ENCODE measurements around the gene CKAP2L. TPM values are rescaled to one million over a fixed set of nuclear protein-coding genes. Genes with fewer than 3 reads are reported as not detected.

The CKAP2L gene
- total and polyA plus RNA-seq, 9 of the 15 experiments (the other 6 are each of a cell fraction or from before 2014, with no cell fraction given), result 10.4 to 21.9 (median 14.2) TPM

DNA sequence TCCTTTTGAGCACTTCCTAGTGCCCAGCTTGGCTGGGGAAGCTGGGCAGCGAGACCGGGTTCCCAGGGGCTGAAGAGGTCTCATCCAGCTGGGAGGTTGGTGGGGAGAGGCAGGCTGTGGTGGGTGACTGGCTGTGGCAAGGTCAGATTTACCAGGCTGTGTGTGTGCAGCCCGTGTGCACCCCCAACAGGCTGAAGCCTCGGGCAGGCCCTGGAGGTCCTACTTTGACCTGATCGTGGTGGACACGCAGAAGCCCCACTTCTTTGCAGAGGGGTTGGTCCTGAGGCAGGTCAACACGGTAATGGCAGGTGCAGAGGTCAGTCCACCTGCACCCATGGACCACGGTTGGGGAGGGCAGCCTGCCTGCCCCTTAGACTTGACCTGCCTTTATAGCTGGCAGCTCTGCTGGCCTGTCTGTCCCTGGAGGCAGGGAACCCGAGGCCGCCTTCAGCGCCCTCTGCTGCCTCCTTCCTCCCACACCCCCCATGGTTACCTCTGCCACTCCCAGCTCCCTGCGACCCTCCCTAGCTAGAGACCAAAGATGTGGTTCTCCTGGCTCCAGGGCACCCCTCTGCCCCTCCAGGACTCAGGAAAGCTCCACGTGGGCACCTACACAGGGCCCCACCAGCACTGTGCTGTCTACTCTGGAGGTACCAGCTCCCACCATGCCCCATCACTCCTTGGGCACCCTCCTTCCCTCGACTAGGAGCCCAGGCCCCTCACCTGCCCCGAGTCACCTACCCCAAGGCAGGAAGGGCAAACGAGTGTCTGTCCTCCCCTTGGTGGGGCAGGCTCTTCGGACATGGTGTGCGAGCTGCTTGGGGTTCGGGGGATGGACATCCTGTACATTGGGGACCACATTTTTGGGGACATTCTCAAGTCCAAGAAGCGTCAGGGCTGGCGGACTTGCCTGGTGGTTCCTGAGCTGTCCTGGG lies 39.6 kb downstream of the CKAP2L start (continued):
- TF ChIP-seq AFF4 (CRISPR knock-in tag; IDR thresholded peaks at IDR 0.05), result no peak
- TF ChIP-seq, protein P1, sequence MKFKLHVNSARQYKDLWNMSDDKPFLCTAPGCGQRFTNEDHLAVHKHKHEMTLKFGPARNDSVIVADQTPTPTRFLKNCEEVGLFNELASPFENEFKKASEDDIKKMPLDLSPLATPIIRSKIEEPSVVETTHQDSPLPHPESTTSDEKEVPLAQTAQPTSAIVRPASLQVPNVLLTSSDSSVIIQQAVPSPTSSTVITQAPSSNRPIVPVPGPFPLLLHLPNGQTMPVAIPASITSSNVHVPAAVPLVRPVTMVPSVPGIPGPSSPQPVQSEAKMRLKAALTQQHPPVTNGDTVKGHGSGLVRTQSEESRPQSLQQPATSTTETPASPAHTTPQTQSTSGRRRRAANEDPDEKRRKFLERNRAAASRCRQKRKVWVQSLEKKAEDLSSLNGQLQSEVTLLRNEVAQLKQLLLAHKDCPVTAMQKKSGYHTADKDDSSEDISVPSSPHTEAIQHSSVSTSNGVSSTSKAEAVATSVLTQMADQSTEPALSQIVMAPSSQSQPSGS (CRISPR knock-in tag; IDR thresholded peaks at IDR 0.05), result no peak
- TF ChIP-seq NBN (IDR thresholded peaks at IDR 0.05; ENCODE audit: low read depth), result no peak
- TF ChIP-seq PRMT5 (CRISPR knock-in tag; IDR thresholded peaks at IDR 0.05), result no peak
- TF ChIP-seq SOX6 (IDR thresholded peaks at IDR 0.05), result no peak
- TF ChIP-seq ZNF324 (CRISPR knock-in tag; IDR thresholded peaks at IDR 0.05), result no peak
- no peak for TF ChIP-seq ARHGAP35 (IDR thresholded peaks at IDR 0.05; ENCODE audit: partially characterized antibody)
- TF ChIP-seq HDAC8 (tag; IDR thresholded peaks at IDR 0.05), result no peak
